Sciatic nerve (tissue), 2 donors: ENCODE data around the gene PLIN5. TPM values are rescaled to one million over a fixed set of nuclear protein-coding genes. Genes with fewer than 3 reads are reported as not detected.
"Not testable (repeated sequence)": the region's sequence is repeated elsewhere in the genome, so short reads cannot be mapped to it uniquely, and the experiment has no call there.

ENCODE experiments used
- ATAC-seq: fragments of 200-7000 bp; cut with Tn5 transposase; one replicate; pipeline ENCODE4 v1.9.1; 2020; ENCODE audit warnings: mild to moderate bottlenecking, moderate library complexity
- DNase-seq: peaks from one replicate; pipeline ENCODE4 v3.0.0-alpha.2; 2020; ENCODE audit warnings: low spot score
- intact Hi-C: fragments of 100-400 bp; cut with DNase I; formaldehyde crosslinking; loops from one replicate; pipeline ENCODE4 v1.14.2; 2022
- total RNA-seq: library from RNA; stranded (reverse); fragmentation: NEBNext Ultra II Directional; extraction: Animal tissue kit (Norgen Biotek cat#: 25700); gene quantifications from one replicate; pipeline ENCODE4 v1.2.1, GENCODE V29; 2021
- donor health status: DM: no; HTN: no; CAD: no.
- donor health status: DM: no; HTN: no; CAD: no.

Gene PLIN5
- total RNA-seq, 1 donor from 2014 or later: 17.1 TPM

DNA sequence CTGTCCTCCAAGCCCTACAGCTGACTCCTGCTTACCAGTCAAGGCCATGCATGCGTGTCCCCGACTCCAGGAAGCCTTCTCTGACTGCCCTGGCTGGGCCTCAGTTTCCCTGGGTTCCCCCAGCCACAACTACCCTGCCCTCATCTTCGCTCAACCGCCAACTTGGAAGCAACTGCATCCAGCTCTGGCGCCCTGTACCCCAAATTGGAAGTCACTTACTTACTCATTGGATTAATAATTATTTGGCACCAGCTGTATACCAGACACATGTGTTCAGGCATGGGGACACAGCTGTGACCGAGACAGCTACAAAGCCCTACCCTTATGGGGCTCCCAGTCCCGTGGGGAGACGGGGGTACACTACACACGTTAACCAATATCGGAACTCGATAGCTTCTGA, 35.4 kb upstream of the PLIN5 start:
- DNase-seq (no peak), ATAC-seq (no peak)
- intact Hi-C loops: no loop called here

DNA sequence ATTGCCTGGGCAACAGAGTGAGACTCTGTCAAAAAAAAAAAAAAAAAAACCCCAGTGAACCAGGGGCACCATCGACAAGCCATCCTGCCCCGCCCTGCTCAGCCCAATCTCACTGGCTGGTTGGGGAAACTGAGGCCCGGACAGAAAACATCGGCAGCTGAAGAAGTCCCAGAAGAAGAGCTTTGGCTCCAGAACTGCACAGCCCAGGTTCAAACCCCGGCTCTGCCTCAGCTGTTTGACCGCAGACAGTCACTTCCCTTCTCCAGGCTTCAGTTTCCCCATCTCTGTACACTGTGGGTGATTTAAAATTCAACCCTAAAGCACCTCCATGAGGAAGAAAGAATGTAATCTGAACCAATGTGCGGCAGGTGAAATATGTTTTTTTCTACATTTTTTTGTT, 33.9 kb upstream of the PLIN5 start:
- no peak for ATAC-seq
- intact Hi-C loops: no loop called here
- no peak for DNase-seq

- DNase-seq (peak; percentile 84), ATAC-seq (peak; percentile 84)
- intact Hi-C loops: no loop called here
Observed at GRCh38 chr19:4567584-4568071, 32.6 kb upstream of the PLIN5 start.

GRCh38 chr19:4566402-4567051, 31.5 kb upstream of the PLIN5 start:
- ATAC-seq (no peak), DNase-seq (no peak)
- intact Hi-C loops: no loop called here

DNA sequence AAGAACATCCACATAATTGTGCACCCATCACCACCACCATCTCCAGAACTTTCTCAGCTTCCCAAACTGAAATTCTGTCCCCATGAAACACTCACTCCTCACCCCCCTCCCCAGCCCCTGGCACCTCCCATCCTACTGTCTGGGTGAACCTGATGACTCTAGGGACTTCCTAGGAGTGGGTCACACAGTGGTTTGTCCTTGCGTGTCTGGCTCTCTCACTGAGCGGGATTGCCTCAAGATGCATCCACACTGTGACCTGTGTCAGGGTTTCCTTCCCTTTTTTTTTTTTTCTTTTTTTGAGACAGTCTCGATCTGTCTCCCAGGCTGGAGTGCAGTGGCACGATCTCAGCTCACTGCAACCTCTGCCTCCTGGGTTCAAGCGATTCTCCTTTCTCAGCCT, 28.5 kb upstream of the PLIN5 start:
- intact Hi-C loops, DNase-seq: not testable (repeated sequence)
- peak; percentile 16 for ATAC-seq

DNA sequence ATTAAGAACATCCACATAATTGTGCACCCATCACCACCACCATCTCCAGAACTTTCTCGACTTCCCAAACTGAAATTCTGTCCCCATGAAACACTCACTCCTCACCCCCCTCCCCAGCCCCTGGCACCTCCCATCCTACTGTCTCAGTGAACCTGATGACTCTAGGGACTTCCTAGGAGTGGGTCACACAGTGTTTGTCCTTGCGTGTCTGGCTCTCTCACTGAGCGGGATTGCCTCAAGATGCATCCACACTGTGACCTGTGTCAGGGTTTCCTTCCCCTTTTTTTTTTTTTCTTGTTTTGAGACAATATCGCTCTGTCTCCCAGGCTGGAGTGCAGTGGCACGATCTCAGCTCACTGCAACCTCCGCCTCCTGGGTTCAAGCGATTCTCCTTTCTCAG, 27.1 kb upstream of the PLIN5 start:
- intact Hi-C loops, ATAC-seq, DNase-seq: not testable (repeated sequence)

GRCh38 chr19:4559569-4559968, 24.5 kb upstream of the PLIN5 start, which contains the start of gene SEMA6B:
TSS of gene SEMA6B (minus strand) at chr19:4559684. CDS start at chr19:4558457, 1,227 bp downstream.
- no peak for DNase-seq
- peak; percentile 37 for ATAC-seq
- intact Hi-C loops: loop anchor here (10.0 kb wide), 1 partner anchor 75 kb away; the partner anchor contains the start of gene TNFAIP8L1

- ATAC-seq (no peak), DNase-seq (no peak)
- intact Hi-C loops: loop anchor here (10.0 kb wide), 1 partner anchor 77 kb away; the partner anchor contains the start of gene TNFAIP8L1
Observed at GRCh38 chr19:4557971-4558941, 23.2 kb upstream of the PLIN5 start.

DNA sequence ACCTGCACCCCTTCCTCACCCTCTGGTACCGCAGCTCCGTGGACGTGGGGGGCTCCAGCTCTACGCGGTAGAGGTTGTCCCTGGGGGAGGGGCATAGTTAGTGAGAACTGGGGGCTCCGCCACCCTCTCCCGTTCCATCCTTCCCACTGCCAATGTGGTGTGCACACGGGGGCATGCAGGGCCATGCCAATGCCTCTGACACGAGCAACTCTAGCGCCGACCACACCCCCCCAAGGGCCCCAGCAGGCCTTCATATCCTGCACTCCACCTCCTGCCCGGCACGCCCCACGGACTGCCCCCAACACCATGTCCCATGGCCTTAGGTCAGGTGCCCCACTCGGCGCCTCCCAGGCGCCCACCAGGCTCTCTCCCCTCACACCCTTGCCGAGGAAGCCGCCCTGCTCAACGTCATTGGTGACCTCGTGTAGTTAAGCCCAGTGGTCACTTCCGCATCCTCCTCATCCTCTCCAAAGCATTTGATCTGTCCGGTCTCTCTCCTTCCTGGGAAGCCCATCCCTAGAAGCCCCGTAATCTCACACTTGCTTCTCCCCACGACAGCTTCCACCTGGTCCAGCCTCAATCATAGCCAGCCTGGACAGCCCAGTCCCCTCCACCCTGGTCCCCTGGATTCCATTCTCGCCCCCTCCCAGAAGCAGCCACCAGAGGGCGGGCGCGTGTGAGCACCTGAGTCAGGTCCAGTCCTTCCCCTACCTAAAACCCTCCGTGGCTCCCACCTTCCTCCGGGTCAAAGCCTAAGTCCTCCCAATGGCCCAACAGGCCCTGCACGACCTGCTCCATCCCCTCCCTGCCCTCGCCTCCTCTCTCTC, 22.3 kb upstream of the PLIN5 start:
- intact Hi-C loops: loop anchor here (10.0 kb wide), 1 partner anchor 77 kb away; the partner anchor contains the start of gene TNFAIP8L1
- no peak for ATAC-seq
- DNase-seq: no peak

- DNase-seq (no peak), ATAC-seq (no peak)
- intact Hi-C loops: loop anchor here (10.0 kb wide), 1 partner anchor 78 kb away; the partner anchor contains the start of gene TNFAIP8L1
Observed at GRCh38 chr19:4556597-4557127, 21.6 kb upstream of the PLIN5 start.

GRCh38 chr19:4555657-4556561, 20.9 kb upstream of the PLIN5 start:
- DNase-seq (no peak), ATAC-seq (no peak)
- intact Hi-C loops: loop anchor here (10.0 kb wide), 1 partner anchor 79 kb away; the partner anchor contains the start of gene TNFAIP8L1

DNA sequence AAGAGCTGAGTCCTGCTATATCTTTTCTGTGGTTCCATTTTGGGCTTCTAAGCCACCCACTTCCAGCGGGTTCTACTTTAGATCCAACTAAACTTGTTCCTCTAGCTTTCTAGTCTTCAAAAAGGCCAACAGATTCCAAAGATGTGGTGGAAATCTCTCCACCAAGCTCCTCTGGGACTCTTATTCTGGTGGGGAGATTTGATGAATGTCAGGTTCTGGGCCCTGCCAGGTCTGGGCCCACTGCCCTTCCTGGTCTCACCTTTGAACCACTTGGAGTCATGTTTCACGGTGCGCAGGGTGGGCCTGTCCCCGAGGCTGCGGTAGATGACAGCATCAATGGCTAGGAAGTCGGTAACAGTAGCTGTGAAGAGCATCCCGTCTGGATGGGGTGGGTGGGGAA, 19.7 kb upstream of the PLIN5 start:
- intact Hi-C loops: loop anchor here (10.0 kb wide), 1 partner anchor 80 kb away; the partner anchor contains the start of gene TNFAIP8L1
- ATAC-seq: no peak

GRCh38 chr19:4553775-4554174, 18.8 kb upstream of the PLIN5 start:
- no peak for DNase-seq
- intact Hi-C loops: loop anchor here (10.0 kb wide), 1 partner anchor 81 kb away; the partner anchor contains the start of gene TNFAIP8L1
- ATAC-seq: no peak

More for the DNA sequence above, 19.7 kb upstream of the PLIN5 start:
- no peak for DNase-seq

DNA sequence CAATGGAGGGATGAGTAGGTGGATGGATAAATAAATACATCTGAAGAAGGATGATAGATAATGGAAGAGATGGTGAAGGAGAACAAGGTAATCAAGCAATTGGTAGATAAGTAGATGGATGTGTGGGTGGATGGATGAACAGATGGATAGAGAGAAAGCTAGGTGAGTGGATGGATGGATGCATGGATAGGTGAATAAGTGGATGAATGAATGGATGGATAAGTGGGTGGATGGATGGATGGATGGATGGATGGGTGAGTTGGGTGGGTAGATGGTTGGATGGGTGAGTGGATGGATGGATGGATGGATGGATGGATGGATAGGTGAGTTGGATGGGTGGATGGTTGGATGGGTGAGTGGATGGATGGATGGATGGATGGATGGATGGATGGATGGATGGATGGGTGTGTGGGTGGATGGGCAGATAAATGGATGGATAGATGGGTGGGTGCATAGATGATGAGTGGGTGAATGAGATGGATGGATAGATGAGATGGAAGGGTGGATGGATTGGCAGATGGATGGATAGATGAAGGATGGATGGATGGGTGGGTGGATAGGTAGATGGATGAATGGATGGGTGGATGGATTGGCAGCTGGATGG, 18.2 kb upstream of the PLIN5 start:
- intact Hi-C loops: loop anchor here (10.0 kb wide), 1 partner anchor 82 kb away; the partner anchor contains the start of gene TNFAIP8L1
- DNase-seq: no peak
- no peak for ATAC-seq

DNA sequence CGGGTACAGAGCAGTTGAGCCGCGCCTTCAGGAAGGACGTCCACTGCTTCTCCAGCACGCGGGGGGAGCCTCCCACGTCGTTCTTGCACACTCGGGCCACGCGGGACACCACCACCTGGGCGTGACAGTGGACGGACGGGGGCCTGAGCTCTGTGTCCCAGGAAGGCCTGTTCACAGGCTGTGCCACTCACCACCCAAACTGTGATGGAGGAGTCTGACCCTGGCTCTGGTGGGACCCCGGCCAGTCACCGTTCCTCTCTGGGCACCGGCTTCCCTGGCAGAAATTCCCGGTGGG, 17.4 kb upstream of the PLIN5 start:
- DNase-seq (no peak), ATAC-seq (no peak)
- intact Hi-C loops: loop anchor here (10.0 kb wide), 1 partner anchor 82 kb away; the partner anchor contains the start of gene TNFAIP8L1

DNA sequence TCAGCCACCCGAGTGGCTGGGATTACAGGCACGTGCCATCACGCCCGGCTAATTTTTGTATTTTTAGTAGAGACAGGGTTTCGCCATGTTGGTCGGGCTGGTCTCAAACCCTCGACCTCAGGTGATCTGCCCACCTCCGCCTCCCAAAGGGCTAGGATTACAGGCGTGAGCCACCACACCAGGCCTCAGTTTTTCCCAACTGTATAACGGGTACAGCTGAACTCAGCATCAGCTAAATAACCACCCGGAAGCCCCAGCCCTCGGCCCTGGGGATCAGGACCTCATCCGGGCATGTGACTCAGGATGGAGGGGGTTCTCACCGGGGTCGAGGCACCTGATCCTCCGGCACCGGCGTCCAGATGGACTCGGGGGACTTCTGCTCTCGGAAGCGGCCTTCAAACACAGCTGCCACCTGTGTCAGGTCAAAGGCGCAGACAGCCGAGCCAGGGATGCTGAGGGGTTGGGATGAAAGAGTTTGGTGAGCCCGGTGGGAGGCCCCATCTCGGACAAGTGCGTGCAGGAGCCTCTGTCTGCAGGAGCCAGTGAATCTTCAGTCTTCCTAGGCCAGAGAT, 15.5 kb upstream of the PLIN5 start:
- intact Hi-C loops: loop anchor here (10.0 kb wide), 1 partner anchor 84 kb away; the partner anchor contains the start of gene TNFAIP8L1
- ATAC-seq (no peak), DNase-seq (no peak)
